Ishikawa (cell line): ENCODE results near the gene OSBPL6.

Source experiments
- CEBPB ChIP-seq: IDR thresholded peaks from 2 replicates; pipeline ENCODE4 v1.6.1; 2012
- CREB1 ChIP-seq: IDR thresholded peaks from 2 replicates; pipeline ENCODE4 v1.6.1; 2012; ENCODE audit warnings: low read depth
- EGR1 ChIP-seq: IDR thresholded peaks from 2 replicates; pipeline ENCODE4 v1.6.1; 2012
- EP300 ChIP-seq: IDR thresholded peaks from 2 replicates; pipeline ENCODE4 v1.6.1; 2012; ENCODE audit warnings: borderline replicate concordance
- FOXM1 ChIP-seq: IDR thresholded peaks from 2 replicates; pipeline ENCODE4 v1.6.1; 2012; ENCODE audit warnings: low read depth, borderline replicate concordance
- MAX ChIP-seq: IDR thresholded peaks from 2 replicates; pipeline ENCODE4 v1.6.1; 2012
- NFIC ChIP-seq: IDR thresholded peaks from 2 replicates; pipeline ENCODE4 v1.6.1; 2012
- RAD21 ChIP-seq: IDR thresholded peaks from 2 replicates; pipeline ENCODE4 v1.6.1; 2012; ENCODE audit warnings: low read depth
- REST ChIP-seq: IDR thresholded peaks from 2 replicates; pipeline ENCODE4 v1.6.1; 2012; ENCODE audit warnings: low read depth, mild to moderate bottlenecking
- TAF1 ChIP-seq: IDR thresholded peaks from 2 replicates; pipeline ENCODE4 v1.6.1; 2012; ENCODE audit warnings: low read depth, mild to moderate bottlenecking
- TCF12 ChIP-seq: IDR thresholded peaks from 2 replicates; pipeline ENCODE4 v1.6.1; 2012; ENCODE audit warnings: low read depth
- TEAD4 ChIP-seq: IDR thresholded peaks from 2 replicates; pipeline ENCODE4 v1.6.1; 2012
- USF1 ChIP-seq: IDR thresholded peaks from 2 replicates; pipeline ENCODE4 v1.6.1; 2012
- YY1 ChIP-seq: IDR thresholded peaks from 2 replicates; pipeline ENCODE4 v1.6.1; 2012; ENCODE audit warnings: low read depth
- ZBTB7A ChIP-seq: IDR thresholded peaks from 2 replicates; pipeline ENCODE4 v1.6.1; 2012; ENCODE audit warnings: low read depth

OSBPL6 gene

GRCh38 chr2:178202927-178203326 lies 8.6 kb downstream of the OSBPL6 start:
- TF ChIP-seq RAD21 (no peak), CREB1 (no peak), ZBTB7A (no peak), CEBPB (no peak), TAF1 (no peak), YY1 (no peak), TEAD4 (no peak), TCF12 (no peak), FOXM1 (no peak), REST (no peak), EGR1 (no peak), NFIC (no peak), EP300 (no peak), USF1 (no peak), MAX (no peak)

GRCh38 chr2:178204977-178205376 lies 10.7 kb downstream of the OSBPL6 start:
- no peak for TF ChIP-seq YY1
- no peak for TF ChIP-seq MAX
- TF ChIP-seq NFIC: no peak
- TF ChIP-seq ZBTB7A: no peak
- no peak for TF ChIP-seq EGR1
- TF ChIP-seq REST: no peak
- no peak for TF ChIP-seq USF1
- no peak for TF ChIP-seq TCF12
- no peak for TF ChIP-seq CREB1
- no peak for TF ChIP-seq TAF1
- TF ChIP-seq FOXM1: no peak
- no peak for TF ChIP-seq RAD21
- TF ChIP-seq EP300: no peak
- no peak for TF ChIP-seq TEAD4

GRCh38 chr2:178205853-178206521 lies 11.7 kb downstream of the OSBPL6 start:
- TF ChIP-seq YY1 (no peak), FOXM1 (no peak)

GRCh38 chr2:178208336-178208735 lies 14.0 kb downstream of the OSBPL6 start:
- TF ChIP-seq TCF12 (no peak), REST (no peak), TEAD4 (no peak), MAX (no peak)

- TF ChIP-seq RAD21: 0 out of 2 replicates have a peak, but pooled peaks have one; percentile 9
- no peak for TF ChIP-seq TEAD4
- TF ChIP-seq TAF1: no peak
Measured at GRCh38 chr2:178208817-178209216, 14.5 kb downstream of the OSBPL6 start.
